OCI-LY7 (cell line): ENCODE results near the gene AMIGO2.

Experiments used
- EZH2phosphoT487 ChIP-seq: fragments of 200-600 bp; sonication (generic); IDR thresholded peaks from 2 replicates; pipeline ENCODE4 v1.6.1; 2018; ENCODE audit warnings: low read depth, borderline replicate concordance, mild to moderate bottlenecking, mixed run types, antibody characterized with exemption, low read length, moderate library complexity, mixed read lengths
- TF ChIP-seq, protein P1 (sequence below): fragments of 200-600 bp; sonication (generic); conservative IDR thresholded peaks from 2 replicates; pipeline ENCODE4 v1.5.1; 2014; ENCODE audit warnings: mild to moderate bottlenecking, antibody characterized with exemption, low read length, moderate library complexity, mixed read lengths

- TF ChIP-seq, protein P1, sequence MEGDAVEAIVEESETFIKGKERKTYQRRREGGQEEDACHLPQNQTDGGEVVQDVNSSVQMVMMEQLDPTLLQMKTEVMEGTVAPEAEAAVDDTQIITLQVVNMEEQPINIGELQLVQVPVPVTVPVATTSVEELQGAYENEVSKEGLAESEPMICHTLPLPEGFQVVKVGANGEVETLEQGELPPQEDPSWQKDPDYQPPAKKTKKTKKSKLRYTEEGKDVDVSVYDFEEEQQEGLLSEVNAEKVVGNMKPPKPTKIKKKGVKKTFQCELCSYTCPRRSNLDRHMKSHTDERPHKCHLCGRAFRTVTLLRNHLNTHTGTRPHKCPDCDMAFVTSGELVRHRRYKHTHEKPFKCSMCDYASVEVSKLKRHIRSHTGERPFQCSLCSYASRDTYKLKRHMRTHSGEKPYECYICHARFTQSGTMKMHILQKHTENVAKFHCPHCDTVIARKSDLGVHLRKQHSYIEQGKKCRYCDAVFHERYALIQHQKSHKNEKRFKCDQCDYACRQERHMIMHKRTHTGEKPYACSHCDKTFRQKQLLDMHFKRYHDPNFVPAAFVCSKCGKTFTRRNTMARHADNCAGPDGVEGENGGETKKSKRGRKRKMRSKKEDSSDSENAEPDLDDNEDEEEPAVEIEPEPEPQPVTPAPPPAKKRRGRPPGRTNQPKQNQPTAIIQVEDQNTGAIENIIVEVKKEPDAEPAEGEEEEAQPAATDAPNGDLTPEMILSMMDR = no peak
- no peak for TF ChIP-seq EZH2phosphoT487
Observed at GRCh38 chr12:47124451-47124850, 44.7 kb upstream of the AMIGO2 start.
